BLaER1 (cell line): ENCODE data around the gene ALDOB.
A peak's percentile ranks its signal among the peaks of the same experiment; 100 is the strongest.

ENCODE experiments used
- H3K27ac ChIP-seq: shearing (Covaris generic); formaldehyde crosslinking; 2 replicates; pipeline ENCODE4 v1.8.1; 2022
- H3K27me3 ChIP-seq: shearing (Covaris generic); formaldehyde crosslinking; 2 replicates; pipeline ENCODE4 v1.8.1; 2022
- H3K36me3 ChIP-seq: shearing (Covaris generic); formaldehyde crosslinking; 2 replicates; pipeline ENCODE4 v1.8.1; 2022
- H3K4me1 ChIP-seq: shearing (Covaris generic); formaldehyde crosslinking; 2 replicates; pipeline ENCODE4 v1.8.1; 2022
- H3K4me2 ChIP-seq: shearing (Covaris generic); formaldehyde crosslinking; 2 replicates; pipeline ENCODE4 v1.8.1; 2022
- H3K4me3 ChIP-seq: shearing (Covaris generic); formaldehyde crosslinking; 2 replicates; pipeline ENCODE4 v1.8.1; 2022
- H3K9ac ChIP-seq: shearing (Covaris generic); formaldehyde crosslinking; 2 replicates; pipeline ENCODE4 v1.8.1; 2022
- H3K9me3 ChIP-seq: shearing (Covaris generic); formaldehyde crosslinking; 2 replicates; pipeline ENCODE4 v1.8.1; 2022
- H4K20me1 ChIP-seq: shearing (Covaris generic); formaldehyde crosslinking; 2 replicates; pipeline ENCODE4 v1.8.1; 2022
- Cebpa-rat ChIP-seq: shearing (Covaris generic); IDR thresholded peaks from 2 replicates; pipeline ENCODE4 v1.8.1; 2022

ALDOB gene

DNA sequence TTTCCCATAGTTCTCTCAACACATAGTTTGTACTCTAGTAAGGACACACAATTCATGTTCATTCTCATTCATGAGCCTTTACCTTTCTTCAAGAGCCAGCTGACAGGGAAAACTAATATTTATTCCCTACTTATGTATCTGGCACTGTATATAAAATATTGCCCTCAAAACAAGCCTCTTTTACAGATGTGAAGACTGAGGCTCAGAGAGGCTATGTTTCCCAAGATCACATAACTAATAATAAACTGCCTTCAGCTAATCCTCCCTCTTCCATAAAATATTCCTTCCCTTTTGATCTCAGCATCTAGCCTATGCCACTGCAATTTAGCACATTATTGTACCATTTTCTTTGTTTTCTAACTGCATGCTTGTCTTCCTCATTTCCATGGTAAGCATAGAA is 18.2 kb downstream of the ALDOB start:
- Histone ChIP-seq H3K4me2 (peak overlapping the region; percentile 32), H3K27me3 (no peaks in the 10 kb centered on the region), H3K4me3 (no peak overlapping the region), H3K36me3 (peaks cover 19% of the 10 kb centered on the region; the same call in 1 of the 2 replicates), H3K27ac (no peak overlapping the region), H3K9ac (no peak overlapping the region), H4K20me1 (peaks cover 13% of the 10 kb centered on the region; the same call in 1 of the 2 replicates), H3K9me3 (peaks cover 27% of the 10 kb centered on the region), H3K4me1 (peaks cover 11% of the 10 kb centered on the region)
- no peak for TF ChIP-seq Cebpa-rat

GRCh38 chr9:101415578-101415977 is 20.0 kb downstream of the ALDOB start:
- peaks cover 45% of the 10 kb centered on the region for H3K9me3 ChIP-seq
- no peak overlapping the region for H3K9ac ChIP-seq
- peaks cover 13% of the 10 kb centered on the region; the same call in 1 of the 2 replicates for H4K20me1 ChIP-seq
- H3K4me3 ChIP-seq = no peak overlapping the region
- TF ChIP-seq Cebpa-rat = no peak
- H3K27ac ChIP-seq = no peak overlapping the region
- H3K4me1 ChIP-seq = peaks cover 12% of the 10 kb centered on the region
- no peaks in the 10 kb centered on the region for H3K27me3 ChIP-seq
- no peak overlapping the region for H3K4me2 ChIP-seq
- H3K36me3 ChIP-seq = peaks cover 26% of the 10 kb centered on the region

GRCh38 chr9:101414839-101415238 is 20.7 kb downstream of the ALDOB start:
- Histone ChIP-seq H3K27ac (no peak overlapping the region), H3K27me3 (no peaks in the 10 kb centered on the region), H3K4me2 (no peak overlapping the region), H3K9me3 (peaks cover 53% of the 10 kb centered on the region), H4K20me1 (peaks cover 13% of the 10 kb centered on the region; the same call in 1 of the 2 replicates), H3K9ac (no peak overlapping the region), H3K4me3 (no peak overlapping the region), H3K4me1 (peaks cover 15% of the 10 kb centered on the region), H3K36me3 (peaks cover 33% of the 10 kb centered on the region)
- TF ChIP-seq Cebpa-rat = no peak

GRCh38 chr9:101409079-101409477 is 26.5 kb downstream of the ALDOB start:
- no peak overlapping the region; the same call in 1 of the 2 replicates for H3K4me3 ChIP-seq
- H3K9me3 ChIP-seq = peaks cover 93% of the 10 kb centered on the region
- H3K4me1 ChIP-seq = peaks cover 4% of the 10 kb centered on the region; the same call in 1 of the 2 replicates
- no peaks in the 10 kb centered on the region for H3K27me3 ChIP-seq
- peaks cover 79% of the 10 kb centered on the region for H3K36me3 ChIP-seq
- no peak overlapping the region for H3K9ac ChIP-seq
- H3K27ac ChIP-seq = no peak overlapping the region
- H4K20me1 ChIP-seq = no peaks in the 10 kb centered on the region
- H3K4me2 ChIP-seq = no peak overlapping the region
- no peak for TF ChIP-seq Cebpa-rat

GRCh38 chr9:101408374-101409078 is 27.0 kb downstream of the ALDOB start:
- H3K27me3 ChIP-seq = no peaks in the 10 kb centered on the region
- peaks cover 82% of the 10 kb centered on the region for H3K36me3 ChIP-seq
- H3K9me3 ChIP-seq = peaks cover 95% of the 10 kb centered on the region
- H3K4me1 ChIP-seq = peaks cover 4% of the 10 kb centered on the region; the same call in 1 of the 2 replicates
- no peak for TF ChIP-seq Cebpa-rat
- no peaks in the 10 kb centered on the region for H4K20me1 ChIP-seq
- H3K9ac ChIP-seq = no peak overlapping the region
- H3K27ac ChIP-seq = no peak overlapping the region
- peak overlapping the region; percentile 7 for H3K4me3 ChIP-seq
- no peak overlapping the region for H3K4me2 ChIP-seq

DNA sequence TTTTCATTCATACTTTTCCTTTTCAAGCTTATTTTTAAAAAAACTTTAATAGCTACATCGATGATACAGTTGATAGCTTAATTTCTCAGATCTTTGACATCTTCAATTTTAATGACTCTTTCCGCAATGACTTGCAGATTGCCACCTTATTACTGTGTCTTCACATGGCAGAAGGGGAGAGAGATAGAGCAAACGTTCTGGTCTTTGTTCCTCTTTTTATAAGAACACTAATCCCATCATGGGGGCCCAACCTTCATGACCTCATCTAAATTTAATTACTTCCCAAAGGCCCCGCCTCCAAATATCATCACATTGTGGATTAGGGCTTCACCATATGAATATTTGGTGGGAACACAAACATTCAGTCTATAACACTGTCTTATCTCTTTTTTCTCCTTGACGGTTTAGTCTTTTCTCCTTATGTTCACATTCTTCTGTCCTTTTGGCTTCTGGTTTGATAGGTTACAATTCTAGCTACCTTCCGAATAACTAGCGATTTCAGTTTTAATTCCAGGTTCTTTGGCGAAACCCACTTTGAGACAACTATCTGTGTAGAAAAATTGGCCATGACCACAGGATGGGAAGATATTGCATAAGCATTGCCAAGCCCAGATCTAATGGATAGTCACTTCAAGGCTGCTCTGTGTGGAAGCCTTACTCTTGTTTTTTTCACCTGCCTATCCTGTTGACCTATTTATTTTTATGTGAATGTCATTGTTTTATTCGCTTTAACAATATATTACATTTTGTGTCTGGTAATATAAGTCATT is 31.9 kb downstream of the ALDOB start:
- H3K27ac ChIP-seq = no peak overlapping the region
- no peak overlapping the region for H3K4me3 ChIP-seq
- peaks cover 84% of the 10 kb centered on the region for H3K36me3 ChIP-seq
- peaks cover 68% of the 10 kb centered on the region for H3K9me3 ChIP-seq
- no peaks in the 10 kb centered on the region for H3K27me3 ChIP-seq
- no peak overlapping the region for H3K4me2 ChIP-seq
- H3K9ac ChIP-seq = no peak overlapping the region
- no peaks in the 10 kb centered on the region for H4K20me1 ChIP-seq
- peaks cover 17% of the 10 kb centered on the region for H3K4me1 ChIP-seq
- TF ChIP-seq Cebpa-rat = no peak

DNA sequence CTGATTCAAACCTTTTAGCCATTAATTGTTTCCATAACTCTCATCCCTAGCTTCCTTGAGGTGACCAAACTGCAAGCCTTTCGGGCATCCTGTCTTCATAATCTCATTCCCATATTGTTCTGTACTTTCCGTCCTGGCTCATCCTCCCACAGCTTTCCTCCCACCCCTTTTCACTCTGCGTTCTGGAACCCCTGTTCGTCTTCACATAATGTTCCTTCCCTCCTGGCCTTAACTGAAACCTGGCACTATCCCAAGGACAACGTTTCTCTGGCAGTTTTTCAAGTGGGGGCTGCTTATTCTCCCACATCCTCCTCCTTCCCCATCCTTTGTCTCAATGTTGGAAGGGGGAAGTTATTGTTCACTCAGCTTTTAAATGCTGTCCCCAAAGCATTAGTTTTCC is 35.5 kb downstream of the ALDOB start:
- peaks cover 46% of the 10 kb centered on the region for H3K9me3 ChIP-seq
- H3K27me3 ChIP-seq = no peaks in the 10 kb centered on the region
- H3K36me3 ChIP-seq = peaks cover 67% of the 10 kb centered on the region
- peak overlapping the region; percentile 95; the same call in 1 of the 2 replicates for H3K9ac ChIP-seq
- peak overlapping the region; percentile 87 for H3K4me2 ChIP-seq
- no peak for TF ChIP-seq Cebpa-rat
- H3K27ac ChIP-seq = no peak overlapping the region
- no peaks in the 10 kb centered on the region for H4K20me1 ChIP-seq
- H3K4me3 ChIP-seq = peak overlapping the region; percentile 88
- peaks cover 34% of the 10 kb centered on the region for H3K4me1 ChIP-seq

GRCh38 chr9:101399643-101399970 is 36.0 kb downstream of the ALDOB start:
- no peak for TF ChIP-seq Cebpa-rat
- Histone ChIP-seq H3K4me1 (peaks cover 34% of the 10 kb centered on the region), H3K9ac (peak overlapping the region; percentile 95)

GRCh38 chr9:101398930-101399642 is 36.5 kb downstream of the ALDOB start:
- Histone ChIP-seq H3K9me3 (peaks cover 51% of the 10 kb centered on the region), H3K36me3 (peaks cover 68% of the 10 kb centered on the region), H3K9ac (peak overlapping the region; percentile 95), H3K4me2 (peak overlapping the region; percentile 87), H4K20me1 (no peaks in the 10 kb centered on the region), H3K4me3 (peak overlapping the region; percentile 88), H3K27ac (peak overlapping the region; percentile 88), H3K4me1 (peaks cover 34% of the 10 kb centered on the region), H3K27me3 (no peaks in the 10 kb centered on the region)
- TF ChIP-seq Cebpa-rat = no peak

More at GRCh38 chr9:101399643-101399970, 36.0 kb downstream of the ALDOB start:
- Histone ChIP-seq H3K27me3 (no peaks in the 10 kb centered on the region), H3K27ac (peak overlapping the region; percentile 88), H3K36me3 (peaks cover 65% of the 10 kb centered on the region), H3K4me2 (peak overlapping the region; percentile 87), H4K20me1 (no peaks in the 10 kb centered on the region), H3K9me3 (peaks cover 46% of the 10 kb centered on the region), H3K4me3 (peak overlapping the region; percentile 88)
